ENCODE data around the gene MUC6. TPM values are rescaled to one million over a fixed set of nuclear protein-coding genes. Genes with fewer than 3 reads are reported as not detected.

Gene MUC6
- total RNA-seq, 1 experiment from 2014 or later: not detected

DNA sequence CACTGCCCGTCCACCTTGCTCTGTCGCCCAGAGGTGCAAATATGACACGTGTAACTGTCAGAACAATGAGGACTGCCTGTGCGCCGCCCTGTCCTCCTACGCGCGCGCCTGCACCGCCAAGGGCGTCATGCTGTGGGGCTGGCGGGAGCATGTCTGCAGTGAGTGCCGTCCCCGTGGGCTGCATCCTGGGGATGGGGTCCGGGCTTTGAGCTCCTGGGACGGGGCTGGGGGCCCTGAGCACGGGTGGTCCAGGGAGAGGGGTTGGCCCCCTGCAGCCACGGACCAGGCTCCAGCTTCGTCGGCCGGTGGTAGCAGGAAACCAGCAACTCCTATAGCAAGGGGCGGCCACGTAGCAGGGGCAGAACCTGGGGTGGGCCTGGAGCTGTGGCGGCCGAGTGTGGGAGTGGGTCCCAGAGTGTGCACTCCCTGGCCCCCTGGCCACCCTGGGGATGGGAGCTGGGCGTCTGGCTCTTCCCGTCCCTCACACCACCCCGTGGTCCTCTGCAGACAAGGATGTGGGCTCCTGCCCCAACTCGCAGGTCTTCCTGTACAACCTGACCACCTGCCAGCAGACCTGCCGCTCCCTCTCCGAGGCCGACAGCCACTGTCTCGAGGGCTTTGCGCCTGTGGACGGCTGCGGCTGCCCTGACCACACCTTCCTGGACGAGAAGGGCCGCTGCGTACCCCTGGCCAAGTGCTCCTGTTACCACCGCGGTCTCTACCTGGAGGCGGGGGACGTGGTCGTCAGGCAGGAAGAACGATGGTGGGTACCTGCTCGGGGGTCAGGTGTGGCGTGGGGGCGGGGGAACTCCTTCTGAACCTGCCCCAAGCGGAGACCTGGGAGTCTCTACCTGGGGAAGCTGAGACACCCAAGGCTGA, 48.3 kb upstream of the MUC6 start:
- no peak for TF ChIP-seq EZH2 (IDR thresholded peaks at IDR 0.05; ENCODE audit: borderline replicate concordance, low read depth, low read length, poor library complexity, severe bottlenecking)
- TF ChIP-seq, protein P1, sequence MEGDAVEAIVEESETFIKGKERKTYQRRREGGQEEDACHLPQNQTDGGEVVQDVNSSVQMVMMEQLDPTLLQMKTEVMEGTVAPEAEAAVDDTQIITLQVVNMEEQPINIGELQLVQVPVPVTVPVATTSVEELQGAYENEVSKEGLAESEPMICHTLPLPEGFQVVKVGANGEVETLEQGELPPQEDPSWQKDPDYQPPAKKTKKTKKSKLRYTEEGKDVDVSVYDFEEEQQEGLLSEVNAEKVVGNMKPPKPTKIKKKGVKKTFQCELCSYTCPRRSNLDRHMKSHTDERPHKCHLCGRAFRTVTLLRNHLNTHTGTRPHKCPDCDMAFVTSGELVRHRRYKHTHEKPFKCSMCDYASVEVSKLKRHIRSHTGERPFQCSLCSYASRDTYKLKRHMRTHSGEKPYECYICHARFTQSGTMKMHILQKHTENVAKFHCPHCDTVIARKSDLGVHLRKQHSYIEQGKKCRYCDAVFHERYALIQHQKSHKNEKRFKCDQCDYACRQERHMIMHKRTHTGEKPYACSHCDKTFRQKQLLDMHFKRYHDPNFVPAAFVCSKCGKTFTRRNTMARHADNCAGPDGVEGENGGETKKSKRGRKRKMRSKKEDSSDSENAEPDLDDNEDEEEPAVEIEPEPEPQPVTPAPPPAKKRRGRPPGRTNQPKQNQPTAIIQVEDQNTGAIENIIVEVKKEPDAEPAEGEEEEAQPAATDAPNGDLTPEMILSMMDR (conservative IDR thresholded peaks at IDR 0.05; ENCODE audit: low read depth, low read length): no peak

DNA sequence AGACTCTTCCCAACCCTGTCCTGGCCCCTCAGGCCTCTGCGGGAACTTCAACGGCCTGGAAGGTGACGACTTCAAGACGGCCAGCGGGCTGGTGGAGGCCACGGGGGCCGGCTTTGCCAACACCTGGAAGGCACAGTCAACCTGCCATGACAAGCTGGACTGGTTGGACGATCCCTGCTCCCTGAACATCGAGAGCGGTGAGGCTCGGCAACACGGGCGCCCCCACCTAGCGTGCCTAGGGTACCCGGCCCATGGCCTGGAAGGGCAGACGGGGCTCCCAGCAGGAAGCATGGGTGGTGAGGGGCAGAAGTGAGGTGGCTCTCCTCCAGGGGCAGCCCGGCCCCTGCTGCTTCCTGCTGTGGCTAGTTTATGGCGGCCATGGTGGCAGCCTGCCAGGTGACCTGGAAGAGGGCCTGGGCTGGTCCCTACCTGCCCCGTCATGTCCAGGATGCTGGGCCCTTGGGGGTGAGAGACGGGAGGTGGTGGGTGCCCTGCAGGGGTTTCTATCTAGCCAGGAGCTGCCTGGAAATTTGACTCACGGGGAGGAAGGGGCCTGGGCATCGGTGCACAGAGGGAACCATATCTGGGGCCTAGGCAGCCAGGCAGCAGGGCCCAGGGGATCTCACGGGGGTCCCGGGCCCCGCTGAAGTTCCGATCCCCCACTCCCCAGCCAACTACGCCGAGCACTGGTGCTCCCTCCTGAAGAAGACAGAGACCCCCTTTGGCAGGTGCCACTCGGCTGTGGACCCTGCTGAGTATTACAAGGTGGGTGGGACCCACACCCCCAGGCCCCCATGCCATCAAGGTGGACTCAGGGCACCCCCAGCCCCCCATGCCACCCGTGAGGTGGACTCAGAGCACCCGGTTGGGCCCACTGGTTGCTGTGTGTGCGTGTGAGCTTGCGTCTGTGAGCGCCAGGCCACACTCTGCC, 47.4 kb upstream of the MUC6 start:
- ChIA-PET POLR2A (ENCODE audit: low non-redundant PET) (no interaction called here), CTCF (no interaction called here)
- Histone ChIP-seq H3K27me3 (replicated peaks; ENCODE audit: insufficient read depth, low read depth, low read length, poor library complexity) (no peaks in the 10 kb centered on the region), H3K9me3 (ENCODE audit: low read depth, low read length, poor library complexity, severe bottlenecking) (no peaks in the 10 kb centered on the region), H3K27ac (ENCODE audit: low read depth, low read length, poor library complexity, severe bottlenecking) (no peak overlapping the region), H3K36me3 (ENCODE audit: insufficient read depth, low read length, poor library complexity, severe bottlenecking) (no peaks in the 10 kb centered on the region), H3K4me1 (ENCODE audit: insufficient read depth, low read length, poor library complexity, severe bottlenecking) (no peaks in the 10 kb centered on the region), H3K4me3 (ENCODE audit: low read depth, low read length, poor library complexity, severe bottlenecking) (no peak overlapping the region)
- TF ChIP-seq EZH2 (IDR thresholded peaks at IDR 0.05; ENCODE audit: borderline replicate concordance, low read depth, low read length, poor library complexity, severe bottlenecking): no peak
- TF ChIP-seq, protein P1 (conservative IDR thresholded peaks at IDR 0.05; ENCODE audit: low read depth, low read length): no peak
- DNase-seq (ENCODE audit: low spot score): no peak
- intact Hi-C loops (cut with micrococcal nuclease; ENCODE audit: unreplicated experiment): no loop called here
- BruUV-seq (replicated peaks): no TSS peak

More for the DNA sequence above, 48.3 kb upstream of the MUC6 start:
- no TSS peak for BruUV-seq (replicated peaks)
- H3K27ac ChIP-seq (ENCODE audit: low read depth, low read length, poor library complexity, severe bottlenecking): no peak overlapping the region
- no peak for DNase-seq (ENCODE audit: low spot score)
- no peak overlapping the region for H3K4me3 ChIP-seq (ENCODE audit: low read depth, low read length, poor library complexity, severe bottlenecking)
- intact Hi-C loops (cut with micrococcal nuclease; ENCODE audit: unreplicated experiment): no loop called here
- H3K9me3 ChIP-seq (ENCODE audit: low read depth, low read length, poor library complexity, severe bottlenecking): no peaks in the 10 kb centered on the region
- ChIA-PET POLR2A (ENCODE audit: low non-redundant PET) (no interaction called here), CTCF (no interaction called here)
- no peaks in the 10 kb centered on the region for H3K27me3 ChIP-seq (replicated peaks; ENCODE audit: insufficient read depth, low read depth, low read length, poor library complexity)
- no peaks in the 10 kb centered on the region for H3K36me3 ChIP-seq (ENCODE audit: insufficient read depth, low read length, poor library complexity, severe bottlenecking)
- no peaks in the 10 kb centered on the region for H3K4me1 ChIP-seq (ENCODE audit: insufficient read depth, low read length, poor library complexity, severe bottlenecking)

DNA sequence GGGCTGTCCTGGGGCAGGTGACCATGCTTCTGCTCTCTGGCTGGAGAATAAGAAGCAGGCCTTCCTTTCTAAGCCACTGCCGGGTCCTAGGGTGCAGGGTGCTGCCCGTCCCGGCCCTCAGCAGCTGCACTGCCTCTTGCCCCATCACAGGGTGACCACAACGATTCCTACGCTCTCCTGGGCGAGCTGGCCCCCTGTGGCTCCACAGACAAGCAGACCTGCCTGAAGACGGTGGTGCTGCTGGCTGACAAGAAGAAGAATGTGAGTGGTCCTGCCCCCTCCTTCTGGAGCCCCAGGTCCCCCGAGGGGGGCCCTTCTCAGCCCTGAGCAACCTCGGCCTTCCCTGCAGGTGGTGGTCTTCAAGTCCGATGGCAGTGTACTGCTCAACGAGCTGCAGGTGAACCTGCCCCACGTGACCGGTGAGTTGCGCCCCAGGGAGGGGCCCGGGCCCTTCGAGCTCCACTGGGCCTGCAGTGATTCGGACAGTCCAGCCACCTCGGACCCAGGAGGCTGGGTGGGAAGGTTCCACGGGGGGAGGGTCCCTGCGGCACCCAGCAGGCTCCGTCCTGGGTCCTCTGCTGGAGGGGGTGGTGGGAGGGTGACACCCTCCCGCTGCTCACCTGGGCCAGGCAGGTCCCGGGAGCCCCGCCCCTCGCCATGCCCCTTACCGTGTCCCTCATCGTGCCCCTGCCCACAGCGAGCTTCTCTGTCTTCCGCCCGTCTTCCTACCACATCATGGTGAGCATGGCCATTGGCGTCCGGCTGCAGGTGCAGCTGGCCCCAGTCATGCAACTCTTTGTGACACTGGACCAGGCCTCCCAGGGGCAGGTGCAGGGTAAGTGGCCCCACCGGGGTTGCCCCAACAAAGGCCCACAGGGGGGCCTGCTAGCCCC, 46.5 kb upstream of the MUC6 start:
- no peaks in the 10 kb centered on the region for H3K9me3 ChIP-seq (ENCODE audit: low read depth, low read length, poor library complexity, severe bottlenecking)
- H3K36me3 ChIP-seq (ENCODE audit: insufficient read depth, low read length, poor library complexity, severe bottlenecking): no peaks in the 10 kb centered on the region
- CTCF ChIA-PET: no interaction called here
- POLR2A ChIA-PET (ENCODE audit: low non-redundant PET): no interaction called here
- H3K27ac ChIP-seq (ENCODE audit: low read depth, low read length, poor library complexity, severe bottlenecking): no peak overlapping the region
- H3K4me1 ChIP-seq (ENCODE audit: insufficient read depth, low read length, poor library complexity, severe bottlenecking): no peaks in the 10 kb centered on the region
- H3K4me3 ChIP-seq (ENCODE audit: low read depth, low read length, poor library complexity, severe bottlenecking): no peak overlapping the region
- no TSS peak for BruUV-seq (replicated peaks)
- no peak for DNase-seq (ENCODE audit: low spot score)
- no peak for TF ChIP-seq EZH2 (IDR thresholded peaks at IDR 0.05; ENCODE audit: borderline replicate concordance, low read depth, low read length, poor library complexity, severe bottlenecking)
- TF ChIP-seq, protein P1 (conservative IDR thresholded peaks at IDR 0.05; ENCODE audit: low read depth, low read length): no peak
- H3K27me3 ChIP-seq (replicated peaks; ENCODE audit: insufficient read depth, low read depth, low read length, poor library complexity): no peaks in the 10 kb centered on the region
- intact Hi-C loops (cut with micrococcal nuclease; ENCODE audit: unreplicated experiment): no loop called here
